Gastroesophageal sphincter (tissue), 3 donors: ENCODE measurements around the gene JAK3.

Experiments used
- POLR2AphosphoS5 ChIP-seq: sonication (generic); formaldehyde crosslinking; IDR thresholded peaks from one replicate; pipeline ENCODE4 v1.6.1; 2017; ENCODE audit warnings: antibody characterized with exemption
- TF ChIP-seq, protein P1 (sequence below), 4 experiments: fragments of 200-600 bp in 2 of 4; fragments of 450-650 bp in 2 of 4; sonication (generic) in 1 of 4; IDR thresholded peaks; one replicate each; pipeline ENCODE4 v1.5.1; 2017 to 2019; ENCODE audit warnings: antibody characterized with exemption in 4 of 4, mild to moderate bottlenecking in 2 of 4, moderate library complexity in 2 of 4

- TF ChIP-seq, protein P1, sequence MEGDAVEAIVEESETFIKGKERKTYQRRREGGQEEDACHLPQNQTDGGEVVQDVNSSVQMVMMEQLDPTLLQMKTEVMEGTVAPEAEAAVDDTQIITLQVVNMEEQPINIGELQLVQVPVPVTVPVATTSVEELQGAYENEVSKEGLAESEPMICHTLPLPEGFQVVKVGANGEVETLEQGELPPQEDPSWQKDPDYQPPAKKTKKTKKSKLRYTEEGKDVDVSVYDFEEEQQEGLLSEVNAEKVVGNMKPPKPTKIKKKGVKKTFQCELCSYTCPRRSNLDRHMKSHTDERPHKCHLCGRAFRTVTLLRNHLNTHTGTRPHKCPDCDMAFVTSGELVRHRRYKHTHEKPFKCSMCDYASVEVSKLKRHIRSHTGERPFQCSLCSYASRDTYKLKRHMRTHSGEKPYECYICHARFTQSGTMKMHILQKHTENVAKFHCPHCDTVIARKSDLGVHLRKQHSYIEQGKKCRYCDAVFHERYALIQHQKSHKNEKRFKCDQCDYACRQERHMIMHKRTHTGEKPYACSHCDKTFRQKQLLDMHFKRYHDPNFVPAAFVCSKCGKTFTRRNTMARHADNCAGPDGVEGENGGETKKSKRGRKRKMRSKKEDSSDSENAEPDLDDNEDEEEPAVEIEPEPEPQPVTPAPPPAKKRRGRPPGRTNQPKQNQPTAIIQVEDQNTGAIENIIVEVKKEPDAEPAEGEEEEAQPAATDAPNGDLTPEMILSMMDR (IDR thresholded peaks at IDR 0.05), result no peak
- TF ChIP-seq POLR2AphosphoS5, result no peak
These were observed 9.8 kb downstream of the JAK3 start for GRCh38 chr19:17837972-17838371.
